Neural cell (in vitro differentiated cells): ENCODE data around the gene AMOTL2. TPM values are rescaled to one million over a fixed set of nuclear protein-coding genes. Genes with fewer than 3 reads are reported as not detected.

ENCODE experiments used
- H2AFZ ChIP-seq: fragments of 200-600, 300-800 bp; sonication (generic), shearing (Covaris generic); 2 replicates; pipeline ENCODE4 v1.6.0; 2014; ENCODE audit warnings: low read depth, mild to moderate bottlenecking, antibody characterized with exemption, low read length, moderate library complexity
- H3F3A ChIP-seq: fragments of 200-600 bp; shearing (Covaris generic); 2 replicates; pipeline ENCODE4 v1.6.1; 2016; ENCODE audit warnings: mild to moderate bottlenecking, moderate library complexity, mixed read lengths, antibody characterized with exemption, low read length; ENCODE audit not compliant: insufficient read depth, poor library complexity, severe bottlenecking
- H3K27ac ChIP-seq: fragments of 200-600, 300-800 bp; sonication (generic), shearing (Covaris generic); 2 replicates; pipeline ENCODE4 v1.5.1; 2014; ENCODE audit warnings: mild to moderate bottlenecking, low read length, moderate library complexity
- H3K27me3 ChIP-seq: fragments of 300-800, 200-600 bp; sonication (generic), shearing (Covaris generic); 2 replicates; pipeline ENCODE4 v1.6.0; 2014; ENCODE audit warnings: mild to moderate bottlenecking, low read depth, low read length, moderate library complexity; ENCODE audit not compliant: insufficient read depth
- H3K36me3 ChIP-seq: fragments of 300-800, 200-600 bp; sonication (generic), shearing (Covaris generic); 2 replicates; pipeline ENCODE4 v1.5.1; 2014; ENCODE audit warnings: mild to moderate bottlenecking, antibody characterized with exemption, low read length, moderate library complexity; ENCODE audit not compliant: insufficient read depth
- H3K4me2 ChIP-seq: fragments of 300-800, 200-600 bp; sonication (generic), shearing (Covaris generic); 2 replicates; pipeline ENCODE4 v1.6.0; 2014; ENCODE audit warnings: mild to moderate bottlenecking, low read length
- H3K4me3 ChIP-seq: fragments of 300-800, 200-600 bp; sonication (generic), shearing (Covaris generic); 2 replicates; pipeline ENCODE4 v1.5.1; 2014; ENCODE audit warnings: mild to moderate bottlenecking, low read length, moderate library complexity
- H3K79me2 ChIP-seq: fragments of 200-600 bp; shearing (Covaris generic); replicated peaks from 2 replicates; pipeline ENCODE4 v1.6.0; 2014; ENCODE audit warnings: mild to moderate bottlenecking, low read length, moderate library complexity; ENCODE audit not compliant: insufficient read depth
- H3K9ac ChIP-seq: fragments of 300-800, 200-600 bp; sonication (generic), shearing (Covaris generic); 2 replicates; pipeline ENCODE4 v1.6.1; 2016; ENCODE audit warnings: mild to moderate bottlenecking, low read length, mixed read lengths
- H3K9me2 ChIP-seq: fragments of 200-600 bp; shearing (Covaris generic); 2 replicates; pipeline ENCODE4 v1.6.1; 2016; ENCODE audit warnings: mild to moderate bottlenecking, low read length, mixed read lengths; ENCODE audit not compliant: insufficient read depth
- H3K9me3 ChIP-seq: fragments of 200-600, 300-800 bp; sonication (generic), shearing (Covaris generic); 2 replicates; pipeline ENCODE4 v1.6.1; 2016; ENCODE audit warnings: mild to moderate bottlenecking, mixed run types, low read length, moderate library complexity, mixed read lengths
- H4K20me1 ChIP-seq: fragments of 200-600 bp; shearing (Covaris generic); 2 replicates; pipeline ENCODE4 v1.6.1; 2016; ENCODE audit warnings: mild to moderate bottlenecking, mixed run types; ENCODE audit not compliant: insufficient read depth
- EP300 ChIP-seq: fragments of 450-650 bp; conservative IDR thresholded peaks from 2 replicates; pipeline ENCODE4 v1.6.1; 2014; ENCODE audit warnings: antibody characterized with exemption, mild to moderate bottlenecking, moderate library complexity; ENCODE audit not compliant: poor library complexity, severe bottlenecking
- EZH2 ChIP-seq: fragments of 200-600, 300-800 bp; shearing (Covaris generic), sonication (generic); IDR thresholded peaks from 2 replicates; pipeline ENCODE4 v1.6.1; 2014; ENCODE audit warnings: antibody characterized with exemption, low read length, borderline replicate concordance, mild to moderate bottlenecking; ENCODE audit not compliant: insufficient read depth, poor library complexity, severe bottlenecking
- MXI1 ChIP-seq: fragments of 450-650 bp; conservative IDR thresholded peaks from 2 replicates; pipeline ENCODE4 v1.6.1; 2014; ENCODE audit warnings: antibody characterized with exemption, mild to moderate bottlenecking; ENCODE audit not compliant: poor library complexity, severe bottlenecking
- POLR2AphosphoS5 ChIP-seq: IDR thresholded peaks from 2 replicates; pipeline ENCODE4 v1.6.1; 2012
- RAD21 ChIP-seq: fragments of 450-650 bp; conservative IDR thresholded peaks from 2 replicates; pipeline ENCODE4 v1.6.1; 2014; ENCODE audit warnings: antibody characterized with exemption, mild to moderate bottlenecking, moderate library complexity
- SMC3 ChIP-seq: fragments of 450-650 bp; conservative IDR thresholded peaks from 2 replicates; pipeline ENCODE4 v1.6.1; 2014; ENCODE audit warnings: antibody characterized with exemption, mild to moderate bottlenecking, moderate library complexity; ENCODE audit not compliant: poor library complexity
- TAF1 ChIP-seq: IDR thresholded peaks from 2 replicates; pipeline ENCODE4 v1.6.1; 2012; ENCODE audit warnings: low read depth
- polyA plus RNA-seq: library from polyadenylated mRNA; depleted of rRNA; stranded (reverse); fragments of >200 nt; gene quantifications from 2 replicates; pipeline ENCODE4 v1.2.3, GENCODE V29; 2014
- TF ChIP-seq, protein P1 (sequence below): IDR thresholded peaks from 2 replicates; pipeline ENCODE4 v1.6.1; 2012; ENCODE audit warnings: borderline replicate concordance
- TF ChIP-seq, protein P2 (sequence below): fragments of 450-650 bp; IDR thresholded peaks from 2 replicates; pipeline ENCODE4 v1.5.1; 2014; ENCODE audit warnings: antibody characterized with exemption, mild to moderate bottlenecking, moderate library complexity; ENCODE audit not compliant: poor library complexity, severe bottlenecking

AMOTL2 gene
- polyA plus RNA-seq, 1 donor from 2014 or later: 30.1 TPM

DNA sequence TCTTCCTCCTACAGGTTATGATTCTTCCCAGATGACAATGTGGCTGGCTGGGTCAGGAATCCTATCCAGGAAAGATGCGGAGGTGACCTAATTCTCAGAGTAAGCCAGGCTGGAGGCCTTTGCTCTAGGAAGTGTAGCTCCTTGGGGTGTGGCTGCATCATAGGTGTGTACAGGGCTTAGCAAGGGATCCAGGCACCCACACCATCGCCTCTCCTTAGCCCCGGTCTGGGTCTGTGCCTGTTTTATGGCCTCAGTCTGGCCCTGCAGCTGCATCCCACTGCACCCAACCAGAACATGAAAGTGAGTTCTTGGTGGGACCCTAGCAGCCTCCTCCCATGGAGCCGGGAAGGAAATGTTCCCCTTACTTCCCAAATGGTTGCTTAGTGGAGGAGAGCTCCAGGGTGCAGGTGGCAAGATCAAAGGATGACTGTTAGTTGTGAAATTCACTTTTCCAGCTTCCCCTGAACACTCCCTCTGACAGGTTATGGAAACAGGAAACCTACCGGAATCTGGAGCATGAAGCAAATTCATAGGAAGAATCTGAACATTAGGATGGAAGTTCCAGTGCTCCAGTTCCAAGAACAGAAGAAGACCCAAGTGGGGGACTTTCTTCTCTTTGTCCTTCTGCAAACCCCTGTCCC, 2.7 kb upstream of the AMOTL2 start:
- TF ChIP-seq EP300: no peak
- no peak for TF ChIP-seq RAD21
- TF ChIP-seq, protein P1, sequence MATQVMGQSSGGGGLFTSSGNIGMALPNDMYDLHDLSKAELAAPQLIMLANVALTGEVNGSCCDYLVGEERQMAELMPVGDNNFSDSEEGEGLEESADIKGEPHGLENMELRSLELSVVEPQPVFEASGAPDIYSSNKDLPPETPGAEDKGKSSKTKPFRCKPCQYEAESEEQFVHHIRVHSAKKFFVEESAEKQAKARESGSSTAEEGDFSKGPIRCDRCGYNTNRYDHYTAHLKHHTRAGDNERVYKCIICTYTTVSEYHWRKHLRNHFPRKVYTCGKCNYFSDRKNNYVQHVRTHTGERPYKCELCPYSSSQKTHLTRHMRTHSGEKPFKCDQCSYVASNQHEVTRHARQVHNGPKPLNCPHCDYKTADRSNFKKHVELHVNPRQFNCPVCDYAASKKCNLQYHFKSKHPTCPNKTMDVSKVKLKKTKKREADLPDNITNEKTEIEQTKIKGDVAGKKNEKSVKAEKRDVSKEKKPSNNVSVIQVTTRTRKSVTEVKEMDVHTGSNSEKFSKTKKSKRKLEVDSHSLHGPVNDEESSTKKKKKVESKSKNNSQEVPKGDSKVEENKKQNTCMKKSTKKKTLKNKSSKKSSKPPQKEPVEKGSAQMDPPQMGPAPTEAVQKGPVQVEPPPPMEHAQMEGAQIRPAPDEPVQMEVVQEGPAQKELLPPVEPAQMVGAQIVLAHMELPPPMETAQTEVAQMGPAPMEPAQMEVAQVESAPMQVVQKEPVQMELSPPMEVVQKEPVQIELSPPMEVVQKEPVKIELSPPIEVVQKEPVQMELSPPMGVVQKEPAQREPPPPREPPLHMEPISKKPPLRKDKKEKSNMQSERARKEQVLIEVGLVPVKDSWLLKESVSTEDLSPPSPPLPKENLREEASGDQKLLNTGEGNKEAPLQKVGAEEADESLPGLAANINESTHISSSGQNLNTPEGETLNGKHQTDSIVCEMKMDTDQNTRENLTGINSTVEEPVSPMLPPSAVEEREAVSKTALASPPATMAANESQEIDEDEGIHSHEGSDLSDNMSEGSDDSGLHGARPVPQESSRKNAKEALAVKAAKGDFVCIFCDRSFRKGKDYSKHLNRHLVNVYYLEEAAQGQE: no peak
- TF ChIP-seq POLR2AphosphoS5: no peak
- no peak for TF ChIP-seq TAF1
- Histone ChIP-seq H3K27ac (no peak overlapping the region), H3K9me2 (no peaks in the 10 kb centered on the region), H3K4me2 (no peak overlapping the region), H3F3A (no peaks in the 10 kb centered on the region), H3K79me2 (peaks cover 15% of the 10 kb centered on the region), H3K9ac (no peak overlapping the region), H2AFZ (no peak overlapping the region), H3K27me3 (no peaks in the 10 kb centered on the region), H3K36me3 (no peaks in the 10 kb centered on the region), H3K4me3 (no peak overlapping the region), H3K9me3 (no peaks in the 10 kb centered on the region), H4K20me1 (no peaks in the 10 kb centered on the region)

DNA sequence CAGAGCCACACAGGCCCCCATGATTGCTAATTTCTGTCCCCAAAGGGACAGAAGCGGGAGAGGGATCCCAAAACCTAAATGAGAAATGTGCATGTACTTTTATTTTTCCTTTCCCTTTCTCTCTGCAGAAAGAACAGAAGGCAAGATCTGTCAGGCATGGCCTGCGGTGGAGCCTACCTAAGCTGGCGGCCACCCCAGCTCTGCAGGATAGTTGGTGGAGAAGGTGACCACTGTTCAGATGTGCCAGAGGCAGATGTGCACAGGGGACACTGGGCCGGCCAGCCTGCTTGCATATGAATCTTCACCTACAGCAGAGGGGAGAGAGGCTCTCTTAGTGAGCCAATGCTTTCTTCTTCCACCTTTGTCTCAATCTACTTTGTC, 2.1 kb upstream of the AMOTL2 start:
- no peaks in the 10 kb centered on the region for H3K9me3 ChIP-seq
- no peak overlapping the region for H3K4me2 ChIP-seq
- TF ChIP-seq MXI1 (no peak), TAF1 (no peak), SMC3 (no peak), RAD21 (no peak), EP300 (no peak), EZH2 (no peak)
- H3K4me3 ChIP-seq: no peak overlapping the region
- H3K9me2 ChIP-seq: no peaks in the 10 kb centered on the region
- H3K36me3 ChIP-seq: no peaks in the 10 kb centered on the region
- H2AFZ ChIP-seq: no peak overlapping the region
- H3K79me2 ChIP-seq: peaks cover 21% of the 10 kb centered on the region
- H3K27me3 ChIP-seq: no peaks in the 10 kb centered on the region
- no peaks in the 10 kb centered on the region for H3F3A ChIP-seq
- no peaks in the 10 kb centered on the region for H4K20me1 ChIP-seq
- no peak overlapping the region for H3K27ac ChIP-seq
- no peak overlapping the region for H3K9ac ChIP-seq

DNA sequence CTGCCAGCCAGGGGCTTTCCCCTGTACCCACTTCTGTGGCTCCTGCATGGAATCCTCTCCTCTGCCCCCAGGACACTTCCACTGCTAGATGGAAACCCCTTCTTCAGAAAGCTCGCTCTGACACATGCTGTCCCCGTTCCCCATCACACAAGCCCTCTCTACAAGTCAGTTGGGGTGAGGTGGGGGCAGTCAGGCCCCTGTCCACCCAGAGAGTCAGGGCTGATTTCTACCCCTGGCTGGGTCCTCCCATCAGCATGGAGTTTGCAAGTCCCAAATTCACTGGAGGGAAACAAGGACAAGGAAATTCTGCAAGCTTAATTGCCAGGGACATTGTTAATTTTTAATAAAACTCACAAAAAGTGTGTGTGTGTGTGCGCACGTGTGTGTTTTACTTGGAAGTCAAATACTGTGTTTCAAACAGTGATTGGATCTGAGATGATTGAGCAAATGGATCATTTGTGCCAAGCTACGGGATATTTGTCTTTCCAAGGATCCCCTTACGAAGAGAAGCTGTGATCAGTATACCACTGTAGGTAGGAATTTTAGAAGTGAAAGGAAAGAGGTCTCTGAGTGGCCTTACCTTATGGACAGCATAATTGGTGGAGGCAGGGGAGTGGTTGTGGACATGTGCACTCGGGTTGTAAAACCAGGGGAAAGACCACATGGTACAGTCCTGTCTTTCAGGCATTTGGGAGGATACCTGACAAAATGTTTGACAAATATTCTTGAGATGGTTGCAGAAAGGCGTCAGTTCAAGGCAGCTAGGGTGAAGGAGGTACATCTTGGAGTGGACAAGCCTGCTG, 1.5 kb upstream of the AMOTL2 start:
- Histone ChIP-seq H2AFZ (no peak overlapping the region), H4K20me1 (no peaks in the 10 kb centered on the region), H3K79me2 (peaks cover 26% of the 10 kb centered on the region), H3K36me3 (peaks cover 3% of the 10 kb centered on the region), H3K27me3 (no peaks in the 10 kb centered on the region), H3K9me3 (no peaks in the 10 kb centered on the region), H3K9me2 (no peaks in the 10 kb centered on the region), H3K9ac (no peak overlapping the region), H3F3A (no peaks in the 10 kb centered on the region), H3K4me3 (no peak overlapping the region), H3K27ac (no peak overlapping the region), H3K4me2 (no peak overlapping the region)
- TF ChIP-seq, protein P2, sequence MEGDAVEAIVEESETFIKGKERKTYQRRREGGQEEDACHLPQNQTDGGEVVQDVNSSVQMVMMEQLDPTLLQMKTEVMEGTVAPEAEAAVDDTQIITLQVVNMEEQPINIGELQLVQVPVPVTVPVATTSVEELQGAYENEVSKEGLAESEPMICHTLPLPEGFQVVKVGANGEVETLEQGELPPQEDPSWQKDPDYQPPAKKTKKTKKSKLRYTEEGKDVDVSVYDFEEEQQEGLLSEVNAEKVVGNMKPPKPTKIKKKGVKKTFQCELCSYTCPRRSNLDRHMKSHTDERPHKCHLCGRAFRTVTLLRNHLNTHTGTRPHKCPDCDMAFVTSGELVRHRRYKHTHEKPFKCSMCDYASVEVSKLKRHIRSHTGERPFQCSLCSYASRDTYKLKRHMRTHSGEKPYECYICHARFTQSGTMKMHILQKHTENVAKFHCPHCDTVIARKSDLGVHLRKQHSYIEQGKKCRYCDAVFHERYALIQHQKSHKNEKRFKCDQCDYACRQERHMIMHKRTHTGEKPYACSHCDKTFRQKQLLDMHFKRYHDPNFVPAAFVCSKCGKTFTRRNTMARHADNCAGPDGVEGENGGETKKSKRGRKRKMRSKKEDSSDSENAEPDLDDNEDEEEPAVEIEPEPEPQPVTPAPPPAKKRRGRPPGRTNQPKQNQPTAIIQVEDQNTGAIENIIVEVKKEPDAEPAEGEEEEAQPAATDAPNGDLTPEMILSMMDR: no peak
- no peak for TF ChIP-seq EP300
- TF ChIP-seq TAF1: no peak
- TF ChIP-seq EZH2: no peak
- TF ChIP-seq POLR2AphosphoS5: no peak
- TF ChIP-seq RAD21: no peak
- TF ChIP-seq, protein P1: no peak
- no peak for TF ChIP-seq MXI1
- TF ChIP-seq SMC3: no peak
